ENCODE results near the gene KCMF1.

The KCMF1 gene

GRCh38 chr2:84956334-84957297 lies 14.3 kb upstream of the KCMF1 start:
- no peak for DNase-seq (ENCODE audit: low read depth)

GRCh38 chr2:84957771-84958134 lies 13.2 kb upstream of the KCMF1 start:
- no peak for DNase-seq (ENCODE audit: low read depth)

GRCh38 chr2:84958135-84959059 lies 12.6 kb upstream of the KCMF1 start:
- no peak for DNase-seq (ENCODE audit: low read depth)

- no peak for DNase-seq (ENCODE audit: low read depth)
Measured at GRCh38 chr2:84959095-84959565, 11.8 kb upstream of the KCMF1 start.

GRCh38 chr2:84959566-84960506 lies 11.1 kb upstream of the KCMF1 start:
- DNase-seq (ENCODE audit: low read depth): no peak

GRCh38 chr2:84962917-84963316 lies 8.0 kb upstream of the KCMF1 start:
- DNase-seq (ENCODE audit: low read depth): no peak

- DNase-seq (ENCODE audit: low read depth): no peak
Measured at GRCh38 chr2:84963323-84963691, 7.7 kb upstream of the KCMF1 start.

- no peak for DNase-seq (ENCODE audit: low read depth)
Measured at GRCh38 chr2:84963692-84964405, 7.1 kb upstream of the KCMF1 start.

- no peak for DNase-seq (ENCODE audit: low read depth)
Measured at GRCh38 chr2:84964406-84965191, 6.4 kb upstream of the KCMF1 start.

GRCh38 chr2:84965192-84965516 lies 5.8 kb upstream of the KCMF1 start:
- no peak for DNase-seq (ENCODE audit: low read depth)

- no peak for DNase-seq (ENCODE audit: low read depth)
Measured at GRCh38 chr2:84965827-84966226, 5.1 kb upstream of the KCMF1 start.

- DNase-seq (ENCODE audit: low read depth): no peak
Measured at GRCh38 chr2:84966731-84967130, 4.2 kb upstream of the KCMF1 start.

- peak; percentile 15 for DNase-seq (ENCODE audit: low read depth)
Measured at GRCh38 chr2:84969511-84970209, 1.3 kb upstream of the KCMF1 start.

- peak; percentile 36 for DNase-seq (ENCODE audit: low read depth)
Measured at GRCh38 chr2:84970210-84970867, 622 bp upstream of the KCMF1 start.

GRCh38 chr2:84971510-84972206 lies 697 bp downstream of the KCMF1 start:
- DNase-seq (ENCODE audit: low read depth): peak; percentile 49

- no peak for DNase-seq (ENCODE audit: low read depth)
Measured at GRCh38 chr2:84972207-84972783, 1.3 kb downstream of the KCMF1 start.

GRCh38 chr2:84972932-84973331 lies 2.0 kb downstream of the KCMF1 start:
- DNase-seq (ENCODE audit: low read depth): no peak

All from T-helper 22 cell (primary cell).